ENCODE measurements around the gene ANK3.

The ANK3 gene

DNA sequence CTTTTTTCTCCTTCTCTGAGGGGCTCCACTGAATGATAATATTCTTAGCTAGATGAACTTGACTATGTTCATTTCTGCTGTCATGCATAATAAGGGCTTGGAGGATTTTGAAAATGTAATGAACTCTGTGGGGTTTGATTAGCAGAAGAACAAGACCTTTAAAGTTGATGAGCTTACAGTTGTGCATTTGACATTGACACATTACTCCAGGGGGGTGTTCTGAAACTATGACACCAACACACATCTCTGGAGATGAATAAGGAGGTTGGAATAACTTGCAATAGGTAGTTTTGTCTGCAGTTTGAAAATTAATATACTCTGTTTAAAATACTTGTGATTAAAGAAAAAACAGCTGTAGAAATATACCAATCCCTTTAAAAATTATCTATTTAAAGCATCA is 80.3 kb downstream of the ANK3 start:
- DNase-seq (ENCODE audit: low read depth) = no peak
- no peak for TF ChIP-seq CTCF (IDR thresholded peaks at IDR 0.05; ENCODE audit: low read depth, low read length, missing control alignments)
- no peak overlapping the region for H3K4me3 ChIP-seq (ENCODE audit: low read depth, low read length)
- in situ Hi-C loops (cut with HindIII; ENCODE audit: low sequenced_read_pairs) = no loop called here

- no peak for TF ChIP-seq CTCF (IDR thresholded peaks at IDR 0.05; ENCODE audit: low read depth, low read length, missing control alignments)
Measured at GRCh38 chr10:60305380-60305892, 84.2 kb downstream of the ANK3 start.

DNA sequence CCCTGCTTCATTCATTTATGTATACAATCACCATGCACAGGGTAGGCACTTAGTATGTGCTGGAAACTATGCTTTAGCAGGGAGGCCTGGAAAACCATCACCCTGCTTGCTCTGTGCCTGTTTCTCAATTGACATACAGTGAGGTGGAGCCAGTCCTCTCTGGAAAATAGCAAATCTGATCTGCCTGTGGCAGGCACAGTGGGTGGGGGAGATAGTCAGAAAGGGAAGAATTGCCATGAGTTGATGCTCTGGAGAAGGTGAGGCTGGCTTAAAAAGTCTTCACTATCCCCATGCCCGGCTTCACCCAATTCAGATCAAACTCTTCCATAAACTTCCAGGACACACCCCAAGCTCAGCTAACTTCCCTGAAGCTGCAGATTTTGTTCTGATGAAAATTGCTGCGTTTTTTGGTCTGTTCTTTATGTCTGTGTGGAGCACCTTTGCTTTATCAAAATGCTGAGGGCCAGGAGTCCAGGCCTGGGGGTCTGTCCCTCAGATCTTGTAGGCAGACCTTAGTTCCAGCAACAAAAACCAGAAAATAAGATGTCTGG is 84.8 kb downstream of the ANK3 start:
- DNase-seq (ENCODE audit: low read depth) = no peak
- in situ Hi-C loops (cut with HindIII; ENCODE audit: low sequenced_read_pairs) = no loop called here
- no peak for TF ChIP-seq CTCF (IDR thresholded peaks at IDR 0.05; ENCODE audit: low read depth, low read length, missing control alignments)
- H3K4me3 ChIP-seq (ENCODE audit: low read depth, low read length) = no peak overlapping the region

More at GRCh38 chr10:60305380-60305892, 84.2 kb downstream of the ANK3 start:
- H3K4me3 ChIP-seq (ENCODE audit: low read depth, low read length) = no peak overlapping the region
- in situ Hi-C loops (cut with HindIII; ENCODE audit: low sequenced_read_pairs) = no loop called here
- no peak for DNase-seq (ENCODE audit: low read depth)

GRCh38 chr10:60303778-60304177 is 85.9 kb downstream of the ANK3 start:
- no peak for DNase-seq (ENCODE audit: low read depth)
- H3K4me3 ChIP-seq (ENCODE audit: low read depth, low read length) = no peak overlapping the region
- no peak for TF ChIP-seq CTCF (IDR thresholded peaks at IDR 0.05; ENCODE audit: low read depth, low read length, missing control alignments)
- in situ Hi-C loops (cut with HindIII; ENCODE audit: low sequenced_read_pairs) = no loop called here

DNA sequence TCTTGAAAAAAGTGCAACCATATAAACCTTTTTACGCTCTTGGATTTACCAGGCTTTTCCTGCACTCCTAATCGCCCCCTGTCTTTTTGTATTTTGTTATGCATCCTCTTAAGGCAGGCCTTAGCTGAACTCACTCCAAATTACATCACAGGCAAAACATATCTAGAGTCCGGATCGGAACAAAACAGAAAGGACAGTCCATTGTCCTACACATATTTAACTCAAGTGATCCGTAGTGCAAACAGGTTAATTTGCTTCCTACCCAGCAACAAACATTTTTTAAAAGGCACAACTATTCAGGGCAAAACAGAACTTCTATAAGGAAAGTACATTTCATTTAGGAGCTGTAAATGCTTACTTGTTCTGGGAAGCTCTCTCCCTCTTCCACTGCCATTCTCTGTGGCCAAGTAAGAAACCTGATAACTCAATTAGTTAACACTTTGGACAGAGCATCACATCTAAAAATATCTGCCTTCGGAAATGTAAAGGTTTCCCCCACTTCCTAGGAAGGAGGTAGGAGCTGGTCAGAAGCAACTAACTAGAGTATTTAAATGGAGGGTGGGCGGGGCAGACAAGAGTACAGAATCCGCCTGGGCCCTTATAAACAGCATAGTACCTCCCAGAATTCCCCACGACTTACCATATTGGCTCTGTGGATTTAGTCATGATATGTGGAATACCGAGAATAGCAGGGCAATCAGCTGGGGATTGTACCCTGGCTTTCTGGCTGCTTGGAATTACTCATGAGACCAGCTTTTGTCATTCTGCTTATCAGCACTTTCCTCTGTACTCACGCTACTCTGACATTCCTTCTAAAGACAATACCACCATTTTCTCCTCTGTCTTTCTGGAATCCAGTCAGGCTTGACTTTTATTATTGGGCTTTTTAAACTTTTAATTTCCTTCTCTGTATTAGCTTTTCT is 89.5 kb downstream of the ANK3 start:
- no peak for DNase-seq (ENCODE audit: low read depth)
- TF ChIP-seq CTCF (IDR thresholded peaks at IDR 0.05; ENCODE audit: low read depth, low read length, missing control alignments) = no peak
- H3K4me3 ChIP-seq (ENCODE audit: low read depth, low read length) = no peak overlapping the region
- in situ Hi-C loops (cut with HindIII; ENCODE audit: low sequenced_read_pairs) = no loop called here

- in situ Hi-C loops (cut with HindIII; ENCODE audit: low sequenced_read_pairs) = no loop called here
- no peak for TF ChIP-seq CTCF (IDR thresholded peaks at IDR 0.05; ENCODE audit: low read depth, low read length, missing control alignments)
- DNase-seq (ENCODE audit: low read depth) = no peak
- H3K4me3 ChIP-seq (ENCODE audit: low read depth, low read length) = no peak overlapping the region
Measured at GRCh38 chr10:60299390-60299778, 90.3 kb downstream of the ANK3 start.

Data from astrocyte of the cerebellum (primary cell).